GM23338 (cell line): ENCODE measurements around the gene ZNF189. TPM values are rescaled to one million over a fixed set of nuclear protein-coding genes. Genes with fewer than 3 reads are reported as not detected.

Experiments used
- ATAC-seq: fragments of 200-7000 bp; cut with Tn5 transposase; 3 replicates; pipeline ENCODE4 v1.9.1; 2020
- DNase-seq: peaks from one replicate; pipeline ENCODE4 v3.0.0-alpha.2; 2015; ENCODE audit warnings: low spot score
- H2AFZ ChIP-seq: fragments of 200-600 bp; sonication (generic); 2 replicates; pipeline ENCODE4 v1.8.0; 2016; ENCODE audit warnings: antibody characterized with exemption, mild to moderate bottlenecking, moderate library complexity
- H3F3A ChIP-seq: fragments of 200-600 bp; sonication (generic); replicated peaks from 2 replicates; pipeline ENCODE4 v1.8.0; 2017; ENCODE audit warnings: antibody characterized with exemption, mixed run types, low read depth
- H3K27ac ChIP-seq: fragments of 200-600 bp; sonication (generic); 2 replicates; pipeline ENCODE4 v1.6.1; 2016; ENCODE audit warnings: low read depth
- H3K27me3 ChIP-seq: fragments of 200-600 bp; sonication (generic); 2 replicates; pipeline ENCODE4 v1.8.0; 2016; ENCODE audit warnings: mild to moderate bottlenecking, mixed run types, moderate library complexity; ENCODE audit not compliant: insufficient read depth
- H3K36me3 ChIP-seq: fragments of 200-600 bp; sonication (generic); 2 replicates; pipeline ENCODE4 v1.8.0; 2016; ENCODE audit warnings: mild to moderate bottlenecking; ENCODE audit not compliant: insufficient read depth
- H3K4me1 ChIP-seq: fragments of 200-600 bp; sonication (generic); 2 replicates; pipeline ENCODE4 v1.8.0; 2016; ENCODE audit warnings: mild to moderate bottlenecking, moderate library complexity; ENCODE audit not compliant: insufficient read depth
- H3K4me2 ChIP-seq: fragments of 200-600 bp; sonication (generic); 2 replicates; pipeline ENCODE4 v1.7.1; 2017; ENCODE audit warnings: mixed run types
- H3K4me3 ChIP-seq: fragments of 200-600 bp; sonication (generic); 2 replicates; pipeline ENCODE4 v1.6.1; 2016; ENCODE audit warnings: mixed run types
- H3K79me2 ChIP-seq: fragments of 200-600 bp; sonication (generic); replicated peaks from 2 replicates; pipeline ENCODE4 v1.8.0; 2017; ENCODE audit warnings: mild to moderate bottlenecking; ENCODE audit not compliant: insufficient read depth
- H3K9me2 ChIP-seq: fragments of 200-600 bp; sonication (generic); 2 replicates; pipeline ENCODE4 v1.8.0; 2017; ENCODE audit not compliant: insufficient read depth
- H4K20me1 ChIP-seq: fragments of 200-600 bp; sonication (generic); replicated peaks from 2 replicates; pipeline ENCODE4 v1.8.0; 2017; ENCODE audit warnings: mild to moderate bottlenecking; ENCODE audit not compliant: insufficient read depth
- H3K27ac Mint-ChIP-seq: 2 replicates; pipeline ENCODE4 v1.8.0; 2020; ENCODE audit warnings: inconsistent platforms, mild to moderate bottlenecking, moderate library complexity, mixed read lengths
- H3K27me3 Mint-ChIP-seq: 3 replicates; pipeline ENCODE4 v1.8.0; 2022; ENCODE audit warnings: low read depth, mild to moderate bottlenecking, moderate library complexity, mixed read lengths, inconsistent platforms; ENCODE audit not compliant: insufficient read depth, poor library complexity
- H3K36me3 Mint-ChIP-seq: 3 replicates; pipeline ENCODE4 v1.8.0; 2021; ENCODE audit warnings: low read depth, mild to moderate bottlenecking, inconsistent platforms, moderate library complexity, mixed read lengths
- H3K4me1 Mint-ChIP-seq: 3 replicates; pipeline ENCODE4 v1.8.0; 2020; ENCODE audit warnings: mild to moderate bottlenecking, inconsistent platforms, mixed read lengths
- H3K4me3 Mint-ChIP-seq: 3 replicates; pipeline ENCODE4 v1.8.0; 2021; ENCODE audit warnings: moderate library complexity, mild to moderate bottlenecking, inconsistent platforms, mixed read lengths
- H3K9me3 Mint-ChIP-seq: 3 replicates; pipeline ENCODE4 v1.8.0; 2020; ENCODE audit warnings: moderate library complexity, mild to moderate bottlenecking, inconsistent platforms, mixed read lengths
- CREB1 ChIP-seq: fragments of 250-450 bp; sonication (Bioruptor Pico); IDR thresholded peaks from 2 replicates; pipeline ENCODE4 v1.5.0; 2020; ENCODE audit warnings: low read depth, mild to moderate bottlenecking, moderate library complexity
- EZH2 ChIP-seq: fragments of 200-600 bp; sonication (generic); IDR thresholded peaks from one replicate; pipeline ENCODE4 v1.8.0; 2017; ENCODE audit warnings: antibody characterized with exemption, mild to moderate bottlenecking, low read depth; ENCODE audit not compliant: unreplicated experiment
- EZH2phosphoT487 ChIP-seq: fragments of 200-600 bp; sonication (generic); IDR thresholded peaks from one replicate; pipeline ENCODE4 v1.8.1; 2018; ENCODE audit warnings: antibody characterized with exemption; ENCODE audit not compliant: unreplicated experiment
- JUNB ChIP-seq: IDR thresholded peaks from one replicate; pipeline ENCODE4 v1.6.1; 2016; ENCODE audit warnings: antibody characterized with exemption; ENCODE audit not compliant: unreplicated experiment
- NANOG ChIP-seq: IDR thresholded peaks from 2 replicates; pipeline ENCODE4 v1.6.1; 2016; ENCODE audit warnings: antibody characterized with exemption, borderline replicate concordance
- POLR2AphosphoS5 ChIP-seq: IDR thresholded peaks from 2 replicates; pipeline ENCODE4 v1.6.1; 2016; ENCODE audit warnings: antibody characterized with exemption, low read depth
- STAT1 ChIP-seq: IDR thresholded peaks from one replicate; pipeline ENCODE4 v1.6.1; 2016; ENCODE audit warnings: antibody characterized with exemption; ENCODE audit not compliant: unreplicated experiment
- ZNF114 ChIP-seq: fragments of 250-450 bp; sonication (Bioruptor Pico); IDR thresholded peaks from 2 replicates; pipeline ENCODE4 v1.5.0; 2020; ENCODE audit warnings: mild to moderate bottlenecking, moderate library complexity
- ZNF331 ChIP-seq: fragments of 250-450 bp; sonication (Bioruptor Pico); IDR thresholded peaks from 2 replicates; pipeline ENCODE4 v1.5.0; 2020; ENCODE audit warnings: low read depth, mild to moderate bottlenecking, moderate library complexity
- polyA plus RNA-seq: library from polyadenylated mRNA; unstranded; fragments of >200 nt; fragmentation: Nextera tagmentation; extraction: Ambion mirVana; gene quantifications from 2 replicates; pipeline ENCODE4 v1.2.1, GENCODE V29; 2016
- total RNA-seq: library from RNA; depleted of rRNA; stranded (reverse); fragments of >200 nt; shearing (Covaris generic); gene quantifications from 2 replicates; pipeline ENCODE4 v1.2.3, GENCODE V29; 2014
- TF ChIP-seq, protein P1 (sequence below), 2 experiments: fragments of 200-600 bp in 1 of 2; sonication (generic) in 1 of 2; conservative IDR thresholded peaks; 2 replicates each; pipeline versions ENCODE4 v1.5.1 to v1.6.1; 2016 to 2017; ENCODE audit warnings: antibody characterized with exemption in 2 of 2, low read depth in 2 of 2, mild to moderate bottlenecking in 2 of 2, moderate library complexity in 1 of 2
- TF ChIP-seq, protein P2 (sequence below): IDR thresholded peaks from 2 replicates; pipeline ENCODE4 v1.6.1; 2016; ENCODE audit warnings: antibody characterized with exemption
- TF ChIP-seq, protein P3 (sequence below): fragments of 250-450 bp; sonication (Bioruptor Pico); IDR thresholded peaks from 2 replicates; pipeline ENCODE4 v1.5.0; 2020; ENCODE audit warnings: mild to moderate bottlenecking, moderate library complexity

ZNF189 gene
- total and polyA plus RNA-seq, 2 experiments from 2014 or later = 5.8 to 10.6 TPM

DNA sequence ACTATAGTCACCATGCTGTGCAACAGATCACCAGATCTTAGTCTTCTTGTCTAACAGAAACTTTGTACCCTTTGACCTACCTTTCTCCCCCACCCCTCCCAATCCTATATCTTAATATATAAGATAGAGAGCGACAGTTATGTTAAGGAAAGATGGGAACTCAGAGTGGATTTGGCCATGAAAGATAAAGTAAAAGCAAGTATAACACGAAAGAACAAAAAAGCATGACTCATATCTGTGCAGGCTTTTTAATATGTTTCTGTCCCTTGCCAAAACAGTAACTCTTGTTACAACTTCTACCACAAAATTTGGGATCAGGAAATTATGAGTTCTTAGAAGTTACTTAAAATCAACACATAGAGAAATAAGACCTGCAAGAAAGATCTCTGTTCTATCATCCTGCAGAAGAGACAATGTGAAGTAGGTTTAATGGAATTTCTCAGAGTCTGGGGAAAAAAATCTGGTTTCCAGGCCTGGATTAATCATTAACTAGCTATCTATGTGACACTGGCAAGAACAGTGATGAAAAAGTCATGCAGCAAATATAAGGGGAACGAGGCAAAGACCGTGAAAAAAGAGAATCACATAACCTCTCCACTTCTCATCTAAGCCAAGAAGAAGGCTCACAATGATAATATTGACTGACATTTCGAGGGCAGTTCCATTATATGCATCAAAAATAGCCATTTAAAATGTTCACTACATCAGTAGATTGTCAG is 32.5 kb upstream of the ZNF189 start:
- H3K4me1 ChIP-seq = no peaks in the 10 kb centered on the region
- Mint-ChIP-seq H3K9me3 (no peaks in the 10 kb centered on the region), H3K4me1 (peaks cover 5% of the 10 kb centered on the region; the same call in 1 of the 3 replicates), H3K4me3 (no peak overlapping the region), H3K27me3 (no peaks in the 10 kb centered on the region), H3K27ac (no peak overlapping the region), H3K36me3 (no peaks in the 10 kb centered on the region)
- H4K20me1 ChIP-seq = no peaks in the 10 kb centered on the region
- ATAC-seq (no peak), DNase-seq (no peak)
- H3K36me3 ChIP-seq = no peaks in the 10 kb centered on the region
- H3K27ac ChIP-seq = no peak overlapping the region
- H3K4me2 ChIP-seq = no peak overlapping the region
- no peaks in the 10 kb centered on the region for H3K27me3 ChIP-seq
- TF ChIP-seq ZNF331 (CRISPR knock-in tag) (no peak), STAT1 (no peak), POLR2AphosphoS5 (no peak)
- TF ChIP-seq, protein P1, sequence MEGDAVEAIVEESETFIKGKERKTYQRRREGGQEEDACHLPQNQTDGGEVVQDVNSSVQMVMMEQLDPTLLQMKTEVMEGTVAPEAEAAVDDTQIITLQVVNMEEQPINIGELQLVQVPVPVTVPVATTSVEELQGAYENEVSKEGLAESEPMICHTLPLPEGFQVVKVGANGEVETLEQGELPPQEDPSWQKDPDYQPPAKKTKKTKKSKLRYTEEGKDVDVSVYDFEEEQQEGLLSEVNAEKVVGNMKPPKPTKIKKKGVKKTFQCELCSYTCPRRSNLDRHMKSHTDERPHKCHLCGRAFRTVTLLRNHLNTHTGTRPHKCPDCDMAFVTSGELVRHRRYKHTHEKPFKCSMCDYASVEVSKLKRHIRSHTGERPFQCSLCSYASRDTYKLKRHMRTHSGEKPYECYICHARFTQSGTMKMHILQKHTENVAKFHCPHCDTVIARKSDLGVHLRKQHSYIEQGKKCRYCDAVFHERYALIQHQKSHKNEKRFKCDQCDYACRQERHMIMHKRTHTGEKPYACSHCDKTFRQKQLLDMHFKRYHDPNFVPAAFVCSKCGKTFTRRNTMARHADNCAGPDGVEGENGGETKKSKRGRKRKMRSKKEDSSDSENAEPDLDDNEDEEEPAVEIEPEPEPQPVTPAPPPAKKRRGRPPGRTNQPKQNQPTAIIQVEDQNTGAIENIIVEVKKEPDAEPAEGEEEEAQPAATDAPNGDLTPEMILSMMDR (conservative IDR thresholded peaks at IDR 0.05; ENCODE audit: low read depth in 2 of 2) = no peak
- TF ChIP-seq, protein P2, sequence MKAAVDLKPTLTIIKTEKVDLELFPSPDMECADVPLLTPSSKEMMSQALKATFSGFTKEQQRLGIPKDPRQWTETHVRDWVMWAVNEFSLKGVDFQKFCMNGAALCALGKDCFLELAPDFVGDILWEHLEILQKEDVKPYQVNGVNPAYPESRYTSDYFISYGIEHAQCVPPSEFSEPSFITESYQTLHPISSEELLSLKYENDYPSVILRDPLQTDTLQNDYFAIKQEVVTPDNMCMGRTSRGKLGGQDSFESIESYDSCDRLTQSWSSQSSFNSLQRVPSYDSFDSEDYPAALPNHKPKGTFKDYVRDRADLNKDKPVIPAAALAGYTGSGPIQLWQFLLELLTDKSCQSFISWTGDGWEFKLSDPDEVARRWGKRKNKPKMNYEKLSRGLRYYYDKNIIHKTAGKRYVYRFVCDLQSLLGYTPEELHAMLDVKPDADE = no peak
- no peak overlapping the region for H3K4me3 ChIP-seq
- H2AFZ ChIP-seq = no peak overlapping the region
- H3F3A ChIP-seq = no peaks in the 10 kb centered on the region
- no peaks in the 10 kb centered on the region for H3K9me2 ChIP-seq
- H3K79me2 ChIP-seq = no peaks in the 10 kb centered on the region

GRCh38 chr9:101367323-101367722 is 31.3 kb upstream of the ZNF189 start:
- Histone ChIP-seq H3K36me3 (no peaks in the 10 kb centered on the region), H3K27ac (no peak overlapping the region), H3K27me3 (no peaks in the 10 kb centered on the region), H2AFZ (no peak overlapping the region), H3K4me2 (no peak overlapping the region), H4K20me1 (no peaks in the 10 kb centered on the region), H3K4me3 (no peak overlapping the region), H3F3A (no peaks in the 10 kb centered on the region), H3K4me1 (no peaks in the 10 kb centered on the region), H3K9me2 (no peaks in the 10 kb centered on the region), H3K79me2 (no peaks in the 10 kb centered on the region)
- H3K27ac Mint-ChIP-seq = no peak overlapping the region
- DNase-seq = no peak
- ATAC-seq = no peak
- peaks cover 5% of the 10 kb centered on the region; the same call in 1 of the 3 replicates for H3K4me1 Mint-ChIP-seq
- no peaks in the 10 kb centered on the region for H3K9me3 Mint-ChIP-seq
- no peak overlapping the region for H3K4me3 Mint-ChIP-seq
- H3K27me3 Mint-ChIP-seq = no peaks in the 10 kb centered on the region
- no peaks in the 10 kb centered on the region for H3K36me3 Mint-ChIP-seq
- TF ChIP-seq EZH2 = no peak
- no peak for TF ChIP-seq JUNB
- no peak for TF ChIP-seq CREB1
- TF ChIP-seq POLR2AphosphoS5 = no peak
- no peak for TF ChIP-seq STAT1
- TF ChIP-seq, protein P3, sequence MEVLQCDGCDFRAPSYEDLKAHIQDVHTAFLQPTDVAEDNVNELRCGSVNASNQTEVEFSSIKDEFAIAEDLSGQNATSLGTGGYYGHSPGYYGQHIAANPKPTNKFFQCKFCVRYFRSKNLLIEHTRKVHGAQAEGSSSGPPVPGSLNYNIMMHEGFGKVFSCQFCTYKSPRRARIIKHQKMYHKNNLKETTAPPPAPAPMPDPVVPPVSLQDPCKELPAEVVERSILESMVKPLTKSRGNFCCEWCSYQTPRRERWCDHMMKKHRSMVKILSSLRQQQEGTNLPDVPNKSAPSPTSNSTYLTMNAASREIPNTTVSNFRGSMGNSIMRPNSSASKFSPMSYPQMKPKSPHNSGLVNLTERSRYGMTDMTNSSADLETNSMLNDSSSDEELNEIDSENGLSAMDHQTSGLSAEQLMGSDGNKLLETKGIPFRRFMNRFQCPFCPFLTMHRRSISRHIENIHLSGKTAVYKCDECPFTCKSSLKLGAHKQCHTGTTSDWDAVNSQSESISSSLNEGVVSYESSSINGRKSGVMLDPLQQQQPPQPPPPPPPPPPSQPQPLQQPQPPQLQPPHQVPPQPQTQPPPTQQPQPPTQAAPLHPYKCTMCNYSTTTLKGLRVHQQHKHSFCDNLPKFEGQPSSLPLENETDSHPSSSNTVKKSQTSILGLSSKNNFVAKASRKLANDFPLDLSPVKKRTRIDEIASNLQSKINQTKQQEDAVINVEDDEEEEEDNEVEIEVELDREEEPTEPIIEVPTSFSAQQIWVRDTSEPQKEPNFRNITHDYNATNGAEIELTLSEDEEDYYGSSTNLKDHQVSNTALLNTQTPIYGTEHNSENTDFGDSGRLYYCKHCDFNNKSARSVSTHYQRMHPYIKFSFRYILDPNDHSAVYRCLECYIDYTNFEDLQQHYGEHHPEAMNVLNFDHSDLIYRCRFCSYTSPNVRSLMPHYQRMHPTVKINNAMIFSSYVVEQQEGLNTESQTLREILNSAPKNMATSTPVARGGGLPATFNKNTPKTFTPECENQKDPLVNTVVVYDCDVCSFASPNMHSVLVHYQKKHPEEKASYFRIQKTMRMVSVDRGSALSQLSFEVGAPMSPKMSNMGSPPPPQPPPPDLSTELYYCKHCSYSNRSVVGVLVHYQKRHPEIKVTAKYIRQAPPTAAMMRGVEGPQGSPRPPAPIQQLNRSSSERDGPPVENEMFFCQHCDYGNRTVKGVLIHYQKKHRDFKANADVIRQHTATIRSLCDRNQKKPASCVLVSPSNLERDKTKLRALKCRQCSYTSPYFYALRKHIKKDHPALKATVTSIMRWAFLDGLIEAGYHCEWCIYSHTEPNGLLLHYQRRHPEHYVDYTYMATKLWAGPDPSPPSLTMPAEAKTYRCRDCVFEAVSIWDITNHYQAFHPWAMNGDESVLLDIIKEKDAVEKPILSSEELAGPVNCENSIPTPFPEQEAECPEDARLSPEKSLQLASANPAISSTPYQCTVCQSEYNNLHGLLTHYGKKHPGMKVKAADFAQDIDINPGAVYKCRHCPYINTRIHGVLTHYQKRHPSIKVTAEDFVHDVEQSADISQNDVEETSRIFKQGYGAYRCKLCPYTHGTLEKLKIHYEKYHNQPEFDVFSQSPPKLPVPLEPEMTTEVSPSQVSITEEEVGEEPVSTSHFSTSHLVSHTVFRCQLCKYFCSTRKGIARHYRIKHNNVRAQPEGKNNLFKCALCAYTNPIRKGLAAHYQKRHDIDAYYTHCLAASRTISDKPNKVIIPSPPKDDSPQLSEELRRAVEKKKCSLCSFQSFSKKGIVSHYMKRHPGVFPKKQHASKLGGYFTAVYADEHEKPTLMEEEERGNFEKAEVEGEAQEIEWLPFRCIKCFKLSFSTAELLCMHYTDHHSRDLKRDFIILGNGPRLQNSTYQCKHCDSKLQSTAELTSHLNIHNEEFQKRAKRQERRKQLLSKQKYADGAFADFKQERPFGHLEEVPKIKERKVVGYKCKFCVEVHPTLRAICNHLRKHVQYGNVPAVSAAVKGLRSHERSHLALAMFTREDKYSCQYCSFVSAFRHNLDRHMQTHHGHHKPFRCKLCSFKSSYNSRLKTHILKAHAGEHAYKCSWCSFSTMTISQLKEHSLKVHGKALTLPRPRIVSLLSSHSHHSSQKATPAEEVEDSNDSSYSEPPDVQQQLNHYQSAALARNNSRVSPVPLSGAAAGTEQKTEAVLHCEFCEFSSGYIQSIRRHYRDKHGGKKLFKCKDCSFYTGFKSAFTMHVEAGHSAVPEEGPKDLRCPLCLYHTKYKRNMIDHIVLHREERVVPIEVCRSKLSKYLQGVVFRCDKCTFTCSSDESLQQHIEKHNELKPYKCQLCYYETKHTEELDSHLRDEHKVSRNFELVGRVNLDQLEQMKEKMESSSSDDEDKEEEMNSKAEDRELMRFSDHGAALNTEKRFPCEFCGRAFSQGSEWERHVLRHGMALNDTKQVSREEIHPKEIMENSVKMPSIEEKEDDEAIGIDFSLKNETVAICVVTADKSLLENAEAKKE (CRISPR knock-in tag) = no peak
- no peak for TF ChIP-seq NANOG
- no peak for TF ChIP-seq ZNF114
- no peak for TF ChIP-seq EZH2phosphoT487
